CD4-positive, CD25-positive, alpha-beta regulatory T cell (primary cell): Measurements from ENCODE around the gene GAS1. TPM values are rescaled to one million over a fixed set of nuclear protein-coding genes. Genes with fewer than 3 reads are reported as not detected.

Experiments used
- ATAC-seq, 2 donors: fragments of 150-1000 bp; cut with Tn5 transposase; one replicate each; pipeline ENCODE4 v1.10.0; 2021; ENCODE audit warnings: low read depth in 2 of 2, moderate number of reproducible peaks in 2 of 2, moderate library complexity in 1 of 2
- DNase-seq, 3 donors: peaks; one replicate each; pipeline versions ENCODE4 v3.0.0 to v3.0.0-alpha.2; 2012 to 2022; ENCODE audit warnings: mixed read lengths in 1 of 3
- H3K27ac ChIP-seq: one replicate; pipeline ENCODE4 v1.7.0; 2013; ENCODE audit warnings: mild to moderate bottlenecking, low read length; ENCODE audit not compliant: insufficient read depth, poor library complexity, severe bottlenecking
- H3K27me3 ChIP-seq: one replicate; pipeline ENCODE4 v1.7.0; 2013; ENCODE audit warnings: low read length; ENCODE audit not compliant: control insufficient read depth, insufficient read depth
- H3K36me3 ChIP-seq: one replicate; pipeline ENCODE4 v1.7.0; 2013; ENCODE audit warnings: mild to moderate bottlenecking, low read length, moderate library complexity; ENCODE audit not compliant: control insufficient read depth, insufficient read depth
- H3K4me1 ChIP-seq: 2 replicates; pipeline ENCODE4 v1.7.0; 2013; ENCODE audit warnings: mild to moderate bottlenecking, low read length; ENCODE audit not compliant: insufficient read depth, control insufficient read depth, poor library complexity, severe bottlenecking
- H3K4me3 ChIP-seq: one replicate; pipeline ENCODE4 v1.7.0; 2013; ENCODE audit warnings: low read depth, mild to moderate bottlenecking, low read length, moderate library complexity
- H3K9me3 ChIP-seq, 2 experiments: 1 replicate in 1 of 2; 2 replicates in 1 of 2; pipeline ENCODE4 v1.7.0; 2013; ENCODE audit warnings: low read length in 2 of 2, mild to moderate bottlenecking in 1 of 2, moderate library complexity in 1 of 2; ENCODE audit not compliant: control insufficient read depth in 2 of 2
- H3K27ac Mint-ChIP-seq, 3 donors: one replicate each; pipeline ENCODE4 v1.8.0; 2020 to 2022; ENCODE audit warnings: mild to moderate bottlenecking in 3 of 3, mixed read lengths in 3 of 3, moderate library complexity in 2 of 3
- H3K27me3 Mint-ChIP-seq: one replicate; pipeline ENCODE4 v1.8.0; 2022; ENCODE audit warnings: mild to moderate bottlenecking, mixed read lengths
- H3K36me3 Mint-ChIP-seq: one replicate; pipeline ENCODE4 v1.8.0; 2020; ENCODE audit warnings: mixed read lengths
- H3K4me1 Mint-ChIP-seq, 4 donors: one replicate each; pipeline ENCODE4 v1.8.0; 2020 to 2022; ENCODE audit warnings: mixed read lengths in 4 of 4, mild to moderate bottlenecking in 1 of 4
- H3K4me3 Mint-ChIP-seq, 4 donors: one replicate each; pipeline ENCODE4 v1.8.0; 2020 to 2022; ENCODE audit warnings: mild to moderate bottlenecking in 4 of 4, mixed read lengths in 4 of 4, moderate library complexity in 3 of 4
- H3K9me3 Mint-ChIP-seq, 7 donors: one replicate each; pipeline ENCODE4 v1.8.0; 2020 to 2022; ENCODE audit warnings: mixed read lengths in 7 of 7, mild to moderate bottlenecking in 3 of 7, moderate library complexity in 2 of 7
- polyA plus RNA-seq, 4 donors: library from polyadenylated mRNA; unstranded; fragments of 300-500 nt; fragmentation: Illumina TruSeq; gene quantifications; one replicate each; pipeline ENCODE4 v1.2.3, GENCODE V29; 2021
- total RNA-seq: library from RNA; stranded (reverse); gene quantifications from one replicate; pipeline ENCODE4 v1.2.3, GENCODE V29; 2022

GAS1 gene
- total and polyA plus RNA-seq, 5 donors from 2014 or later = 0.10 to 0.20 (median 0.12) TPM; not detected in 2

DNA sequence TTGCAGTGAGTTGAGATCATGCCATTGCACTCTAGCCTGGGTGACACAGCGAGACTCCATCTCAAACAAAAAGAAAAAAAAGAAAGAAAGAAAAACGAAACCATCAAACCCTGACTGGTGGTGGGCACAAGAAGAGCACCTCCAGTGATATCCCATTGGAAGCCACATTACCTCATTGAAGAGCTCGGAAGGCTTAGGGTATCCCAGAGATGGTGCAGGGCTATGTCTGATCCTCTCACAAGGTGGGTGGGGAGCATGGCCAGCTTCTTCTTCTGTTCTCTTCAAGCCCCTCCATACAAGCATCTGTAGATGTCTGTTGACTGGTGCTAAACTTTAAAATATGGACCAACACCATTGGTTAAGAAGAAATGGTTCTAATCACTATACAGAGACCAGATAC, 45.8 kb downstream of the GAS1 start:
- no peak overlapping the region for H3K27ac Mint-ChIP-seq
- H3K9me3 Mint-ChIP-seq = peaks cover 0 to 4% (median 0%) of the 10 kb centered on the region in 7 donors
- DNase-seq (no peak), ATAC-seq (no peak)
- Histone ChIP-seq H3K9me3 (no peaks in the 10 kb centered on the region), H3K27me3 (no peaks in the 10 kb centered on the region), H3K36me3 (no peaks in the 10 kb centered on the region), H3K4me1 (no peaks in the 10 kb centered on the region), H3K27ac (no peak overlapping the region), H3K4me3 (no peak overlapping the region)
- H3K27me3 Mint-ChIP-seq = peaks cover 38% of the 10 kb centered on the region
- no peak overlapping the region for H3K4me3 Mint-ChIP-seq
- H3K36me3 Mint-ChIP-seq = no peaks in the 10 kb centered on the region
- H3K4me1 Mint-ChIP-seq = peaks cover 0 to 7% (median 0%) of the 10 kb centered on the region in 4 donors
